ENCODE results near the gene ASB1.

DNA sequence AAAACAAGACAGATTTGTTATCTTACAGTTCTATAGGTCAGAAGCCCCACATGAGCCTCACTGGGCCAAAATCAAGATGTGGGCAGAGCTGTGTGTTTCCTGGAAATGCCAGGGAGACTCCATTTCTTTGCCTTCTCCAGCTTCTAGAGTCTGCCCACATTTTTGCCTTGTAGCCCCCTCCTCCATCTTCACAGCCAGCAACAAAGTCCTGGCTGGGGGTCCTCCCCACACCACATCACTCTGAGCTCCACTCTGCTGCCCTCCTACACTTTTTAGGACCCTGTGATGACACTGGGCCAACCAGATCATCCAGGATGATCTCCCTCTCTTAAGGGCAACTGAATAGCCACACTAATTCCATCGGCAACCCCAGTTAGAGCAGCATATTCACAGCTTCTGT lies 34.3 kb downstream of the ASB1 start:
- no peak for TF ChIP-seq EZH2 (IDR thresholded peaks at IDR 0.05; ENCODE audit: borderline replicate concordance, low read length)
- TF ChIP-seq CTCF (IDR thresholded peaks at IDR 0.05; ENCODE audit: low read length): no peak

Data from OCI-LY1 (cell line).